Measurements from ENCODE around the gene TIPRL.
"Not testable (repeated sequence)": the region's sequence is repeated elsewhere in the genome, so short reads cannot be mapped to it uniquely, and the experiment has no call there.

The TIPRL gene
- 26.2 to 99.7 (median 56.7) reads per million in 3 experiments for total RNA-seq

- DNase-seq: peak; percentile 95
Measured at GRCh38 chr1:168178638-168179437, at the start of gene TIPRL. TIPRL (plus strand) TSS chr1:168178962; CDS start chr1:168179078, 116 bp downstream.

- DNase-seq: no peak
Measured at GRCh38 chr1:168129933-168130332, 48.8 kb upstream of the TIPRL start.

- DNase-seq: no peak
Measured at GRCh38 chr1:168134132-168134531, 44.6 kb upstream of the TIPRL start.

- no peak for DNase-seq
Measured at GRCh38 chr1:168134642-168135041, 44.1 kb upstream of the TIPRL start.

- DNase-seq: no peak
Measured at GRCh38 chr1:168135116-168135920, 43.4 kb upstream of the TIPRL start.

GRCh38 chr1:168135921-168136708 is 42.6 kb upstream of the TIPRL start:
- DNase-seq: no peak

GRCh38 chr1:168136709-168137514 is 41.9 kb upstream of the TIPRL start, which contains the start of gene GPR161:
GPR161 (minus strand) TSS chr1:168136930; CDS start chr1:168104850, 32,080 bp downstream.
- peak; percentile 3 for DNase-seq

- no peak for DNase-seq
Measured at GRCh38 chr1:168137515-168137821, 41.3 kb upstream of the TIPRL start.

GRCh38 chr1:168138134-168138533 is 40.6 kb upstream of the TIPRL start:
- DNase-seq: no peak

- no peak for DNase-seq
Measured at GRCh38 chr1:168139070-168139469, 39.7 kb upstream of the TIPRL start.

- DNase-seq: no peak
Measured at GRCh38 chr1:168141871-168142385, 36.8 kb upstream of the TIPRL start.

- DNase-seq: peak; percentile 59
Measured at GRCh38 chr1:168145184-168146159, 33.3 kb upstream of the TIPRL start.

- DNase-seq: no peak
Measured at GRCh38 chr1:168146160-168146539, 32.6 kb upstream of the TIPRL start.

GRCh38 chr1:168146626-168147025 is 32.1 kb upstream of the TIPRL start:
- no peak for DNase-seq

GRCh38 chr1:168148916-168149315 is 29.8 kb upstream of the TIPRL start:
- no peak for DNase-seq

GRCh38 chr1:168150283-168150682 is 28.5 kb upstream of the TIPRL start:
- no peak for DNase-seq

GRCh38 chr1:168151935-168152334 is 26.8 kb upstream of the TIPRL start:
- no peak for DNase-seq

- not testable (repeated sequence) for DNase-seq
Measured at GRCh38 chr1:168154707-168155106, 24.1 kb upstream of the TIPRL start.

- DNase-seq: no peak
Measured at GRCh38 chr1:168155910-168156309, 22.9 kb upstream of the TIPRL start.

- no peak for DNase-seq
Measured at GRCh38 chr1:168157638-168158037, 21.1 kb upstream of the TIPRL start.

GRCh38 chr1:168159251-168159650 is 19.5 kb upstream of the TIPRL start:
- no peak for DNase-seq

Measured in central memory CD4-positive, alpha-beta T cell (primary cell).